ENCODE results near the gene GLIS2. TPM values are rescaled to one million over a fixed set of nuclear protein-coding genes. Genes with fewer than 3 reads are reported as not detected.
A peak's percentile ranks its signal among the peaks of the same experiment; 100 is the strongest.

Gene GLIS2
- total RNA-seq, 2 experiments from 2014 or later, result not detected

DNA sequence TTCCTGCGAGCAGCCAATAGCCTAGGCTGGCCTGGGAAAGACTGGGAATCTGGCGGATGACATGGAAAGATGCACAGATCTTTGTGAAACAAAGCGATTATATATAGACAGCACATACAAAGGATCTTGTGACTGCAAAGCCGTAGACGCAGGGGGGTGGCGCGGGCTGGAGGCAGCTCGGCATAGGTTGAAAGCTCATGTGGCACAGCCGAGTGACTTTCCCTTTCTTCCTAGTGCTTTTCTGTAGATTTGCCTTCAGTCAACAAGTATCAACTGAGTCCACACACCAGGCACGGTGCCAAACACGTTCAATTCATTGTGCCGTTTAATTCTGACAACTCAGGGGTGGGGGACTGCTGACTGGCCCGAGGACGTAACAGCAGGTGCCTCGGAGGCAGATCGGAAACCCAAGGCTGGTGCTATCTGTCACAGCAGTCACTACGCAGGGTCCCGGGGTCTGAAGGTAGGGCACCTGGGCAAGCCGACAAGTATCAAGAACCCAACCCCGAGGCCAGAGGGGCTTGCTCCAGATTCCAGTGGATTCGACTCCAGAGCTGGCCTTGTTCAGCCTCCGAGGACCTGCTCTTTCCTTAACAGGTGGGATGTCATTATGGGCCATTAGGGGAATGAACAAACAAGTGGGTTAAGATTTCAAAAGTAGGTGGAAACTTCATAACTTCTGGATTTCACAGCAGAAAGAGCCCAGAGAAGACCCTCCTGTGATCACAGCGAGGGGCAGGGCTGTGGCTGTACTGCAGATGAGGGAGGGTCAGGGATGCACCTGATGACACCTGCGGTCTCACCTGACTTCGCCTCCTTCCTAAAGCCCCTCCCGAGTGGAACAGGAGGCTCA, 29.3 kb downstream of the GLIS2 start:
- DNase-seq, result no peak
- ATAC-seq (ENCODE audit: poor library complexity), result no peak
- Mint-ChIP-seq H3K36me3 (ENCODE audit: low read depth) (peaks cover 15% of the 10 kb centered on the region), H3K9me3 (no peaks in the 10 kb centered on the region), H3K4me3 (no peak overlapping the region), H3K4me1 (ENCODE audit: low read depth) (peaks cover 18% of the 10 kb centered on the region), H3K27ac (peak overlapping the region; percentile 61), H3K27me3 (no peaks in the 10 kb centered on the region)
- TF ChIP-seq, protein P1, sequence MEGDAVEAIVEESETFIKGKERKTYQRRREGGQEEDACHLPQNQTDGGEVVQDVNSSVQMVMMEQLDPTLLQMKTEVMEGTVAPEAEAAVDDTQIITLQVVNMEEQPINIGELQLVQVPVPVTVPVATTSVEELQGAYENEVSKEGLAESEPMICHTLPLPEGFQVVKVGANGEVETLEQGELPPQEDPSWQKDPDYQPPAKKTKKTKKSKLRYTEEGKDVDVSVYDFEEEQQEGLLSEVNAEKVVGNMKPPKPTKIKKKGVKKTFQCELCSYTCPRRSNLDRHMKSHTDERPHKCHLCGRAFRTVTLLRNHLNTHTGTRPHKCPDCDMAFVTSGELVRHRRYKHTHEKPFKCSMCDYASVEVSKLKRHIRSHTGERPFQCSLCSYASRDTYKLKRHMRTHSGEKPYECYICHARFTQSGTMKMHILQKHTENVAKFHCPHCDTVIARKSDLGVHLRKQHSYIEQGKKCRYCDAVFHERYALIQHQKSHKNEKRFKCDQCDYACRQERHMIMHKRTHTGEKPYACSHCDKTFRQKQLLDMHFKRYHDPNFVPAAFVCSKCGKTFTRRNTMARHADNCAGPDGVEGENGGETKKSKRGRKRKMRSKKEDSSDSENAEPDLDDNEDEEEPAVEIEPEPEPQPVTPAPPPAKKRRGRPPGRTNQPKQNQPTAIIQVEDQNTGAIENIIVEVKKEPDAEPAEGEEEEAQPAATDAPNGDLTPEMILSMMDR (IDR thresholded peaks at IDR 0.05), result no peak
- CTCF ChIA-PET, result interaction anchor here (0.7 kb wide), 1 partner anchor 325 kb away, joined by 3 read pairs; no protein-coding TSS in a partner anchor
- Histone ChIP-seq H3K27me3 (ENCODE audit: control insufficient read depth in 1 of 2, insufficient read depth in 2 of 2, low read length in 2 of 2) (no peaks in the 10 kb centered on the region), H3K9me3 (ENCODE audit: control insufficient read depth in 1 of 2, insufficient read depth in 1 of 2, low read length in 2 of 2) (no peaks in the 10 kb centered on the region), H3K4me3 (ENCODE audit: low read length) (no peak overlapping the region), H3K27ac (ENCODE audit: low read depth in 1 of 2, low read length in 2 of 2) (no peak overlapping the region), H3K36me3 (ENCODE audit: insufficient read depth, low read length) (peaks cover 31% of the 10 kb centered on the region), H3K4me1 (ENCODE audit: insufficient read depth, low read length) (peaks cover 47% of the 10 kb centered on the region)
- POLR2A ChIA-PET, result no interaction called here
- intact Hi-C loops (cut with DNase I, micrococcal nuclease), result no loop called here

DNA sequence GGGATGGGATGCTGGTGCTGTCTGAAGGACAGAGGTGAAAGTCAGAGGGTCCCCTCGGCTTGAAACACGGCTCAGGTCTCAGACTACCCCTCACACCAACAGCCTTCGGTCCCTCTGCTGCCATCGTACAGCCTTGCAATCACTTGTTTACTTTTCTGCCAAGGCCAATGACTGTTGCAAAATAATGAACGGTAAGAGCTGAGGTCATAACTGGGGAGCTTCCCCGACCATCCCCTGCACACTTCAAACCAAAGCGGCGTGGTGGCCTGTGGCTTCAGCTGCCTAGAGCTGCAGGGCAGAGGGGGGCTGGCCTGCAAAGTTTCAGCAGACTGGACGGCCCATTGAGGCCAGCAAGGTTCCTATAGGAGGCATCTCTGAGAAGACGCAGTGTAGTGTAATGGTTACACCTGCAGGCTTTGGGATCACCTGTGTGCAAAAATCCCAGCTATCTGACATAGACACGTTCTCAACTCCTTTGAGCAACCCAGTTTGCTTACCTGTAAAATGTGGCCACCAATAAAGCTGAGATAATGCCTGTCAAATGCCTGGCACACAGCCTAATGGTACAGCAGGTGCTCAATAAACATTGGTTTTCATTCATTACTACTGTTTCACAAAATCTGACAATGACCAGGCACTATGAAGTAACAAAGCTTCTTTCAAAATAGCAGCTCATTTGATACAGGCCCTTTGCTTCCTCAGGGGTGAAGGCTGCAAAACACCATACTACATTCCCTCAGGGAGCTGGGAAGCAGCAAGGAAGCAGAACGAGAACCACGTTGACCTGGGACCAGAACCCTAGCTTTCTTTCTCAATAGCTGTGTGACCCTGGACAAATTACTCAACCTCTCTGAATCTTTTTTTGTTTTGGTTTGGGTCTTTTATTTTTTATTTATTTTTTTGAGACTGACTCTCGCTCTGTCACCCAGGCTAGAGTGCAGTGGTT, 30.2 kb downstream of the GLIS2 start:
- Histone ChIP-seq H3K27me3 (ENCODE audit: control insufficient read depth in 1 of 2, insufficient read depth in 2 of 2, low read length in 2 of 2) (no peaks in the 10 kb centered on the region), H3K9me3 (ENCODE audit: control insufficient read depth in 1 of 2, insufficient read depth in 1 of 2, low read length in 2 of 2) (no peaks in the 10 kb centered on the region), H3K4me1 (ENCODE audit: insufficient read depth, low read length) (peaks cover 53% of the 10 kb centered on the region), H3K4me3 (ENCODE audit: low read length) (no peak overlapping the region), H3K27ac (ENCODE audit: low read depth in 1 of 2, low read length in 2 of 2) (no peak overlapping the region), H3K36me3 (ENCODE audit: insufficient read depth, low read length) (peaks cover 22% of the 10 kb centered on the region)
- Mint-ChIP-seq H3K36me3 (ENCODE audit: low read depth) (peaks cover 13% of the 10 kb centered on the region), H3K9me3 (no peaks in the 10 kb centered on the region), H3K4me3 (peak overlapping the region; percentile 30), H3K4me1 (ENCODE audit: low read depth) (peaks cover 26% of the 10 kb centered on the region), H3K27ac (peak overlapping the region; percentile 61), H3K27me3 (no peaks in the 10 kb centered on the region)
- intact Hi-C loops (cut with DNase I, micrococcal nuclease), result no loop called here
- no peak for DNase-seq
- TF ChIP-seq, protein P1 (IDR thresholded peaks at IDR 0.05), result no peak
- no peak for ATAC-seq (ENCODE audit: poor library complexity)
- POLR2A ChIA-PET, result interaction anchor here (1.3 kb wide), 1 partner anchor 68 kb away, joined by 3 read pairs; no protein-coding TSS in a partner anchor
- CTCF ChIA-PET, result interaction anchor here (1.2 kb wide), 1 partner anchor 57 kb away, joined by 3 read pairs; no protein-coding TSS in a partner anchor

DNA sequence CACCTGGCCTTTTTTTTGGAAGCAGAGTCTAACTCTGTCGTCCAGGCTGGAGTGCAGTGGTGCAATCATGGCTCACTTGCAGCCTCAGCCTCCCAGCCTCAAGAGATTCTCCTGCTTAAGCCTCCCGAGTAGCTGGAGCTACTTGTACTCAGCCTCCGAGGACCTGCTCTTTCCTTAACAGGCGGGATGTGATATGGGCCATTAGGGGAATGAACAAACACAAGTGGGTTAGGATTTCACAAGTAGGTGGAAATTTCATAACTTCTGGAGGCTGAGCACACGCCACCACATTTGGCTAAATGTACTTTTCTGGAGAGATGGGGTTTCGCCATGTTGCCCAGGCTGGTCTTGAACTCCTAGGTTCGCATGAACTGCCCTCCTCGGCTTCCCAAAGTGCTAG, 31.1 kb downstream of the GLIS2 start:
- H3K27ac ChIP-seq (ENCODE audit: low read depth in 1 of 2, low read length in 2 of 2), result no peak overlapping the region
- Mint-ChIP-seq H3K36me3 (ENCODE audit: low read depth) (peaks cover 20% of the 10 kb centered on the region), H3K4me3 (no peak overlapping the region), H3K9me3 (no peaks in the 10 kb centered on the region), H3K4me1 (ENCODE audit: low read depth) (peaks cover 33% of the 10 kb centered on the region), H3K27me3 (no peaks in the 10 kb centered on the region), H3K27ac (peak overlapping the region; percentile 59)
- H3K9me3 ChIP-seq (ENCODE audit: control insufficient read depth in 1 of 2, insufficient read depth in 1 of 2, low read length in 2 of 2), result no peaks in the 10 kb centered on the region
- DNase-seq, result no peak
- H3K4me3 ChIP-seq (ENCODE audit: low read length), result no peak overlapping the region
- POLR2A ChIA-PET, result interaction anchor here (1.3 kb wide), 1 partner anchor 69 kb away, joined by 3 read pairs; no protein-coding TSS in a partner anchor
- CTCF ChIA-PET, result interaction anchor here (1.2 kb wide), 1 partner anchor 56 kb away, joined by 3 read pairs; no protein-coding TSS in a partner anchor
- intact Hi-C loops (cut with DNase I, micrococcal nuclease), result no loop called here
- H3K4me1 ChIP-seq (ENCODE audit: insufficient read depth, low read length), result peaks cover 58% of the 10 kb centered on the region
- peaks cover 13% of the 10 kb centered on the region for H3K36me3 ChIP-seq (ENCODE audit: insufficient read depth, low read length)
- no peaks in the 10 kb centered on the region for H3K27me3 ChIP-seq (ENCODE audit: control insufficient read depth in 1 of 2, insufficient read depth in 2 of 2, low read length in 2 of 2)
- TF ChIP-seq, protein P1 (IDR thresholded peaks at IDR 0.05), result no peak
- no peak for ATAC-seq (ENCODE audit: poor library complexity)

Measured in CD4-positive, alpha-beta T cell (primary cell).